ENCODE results near the gene GADL1. TPM values are rescaled to one million over a fixed set of nuclear protein-coding genes. Genes with fewer than 3 reads are reported as not detected.

GADL1 gene
- total RNA-seq, 1 experiment from 2014 or later, result not detected

DNA sequence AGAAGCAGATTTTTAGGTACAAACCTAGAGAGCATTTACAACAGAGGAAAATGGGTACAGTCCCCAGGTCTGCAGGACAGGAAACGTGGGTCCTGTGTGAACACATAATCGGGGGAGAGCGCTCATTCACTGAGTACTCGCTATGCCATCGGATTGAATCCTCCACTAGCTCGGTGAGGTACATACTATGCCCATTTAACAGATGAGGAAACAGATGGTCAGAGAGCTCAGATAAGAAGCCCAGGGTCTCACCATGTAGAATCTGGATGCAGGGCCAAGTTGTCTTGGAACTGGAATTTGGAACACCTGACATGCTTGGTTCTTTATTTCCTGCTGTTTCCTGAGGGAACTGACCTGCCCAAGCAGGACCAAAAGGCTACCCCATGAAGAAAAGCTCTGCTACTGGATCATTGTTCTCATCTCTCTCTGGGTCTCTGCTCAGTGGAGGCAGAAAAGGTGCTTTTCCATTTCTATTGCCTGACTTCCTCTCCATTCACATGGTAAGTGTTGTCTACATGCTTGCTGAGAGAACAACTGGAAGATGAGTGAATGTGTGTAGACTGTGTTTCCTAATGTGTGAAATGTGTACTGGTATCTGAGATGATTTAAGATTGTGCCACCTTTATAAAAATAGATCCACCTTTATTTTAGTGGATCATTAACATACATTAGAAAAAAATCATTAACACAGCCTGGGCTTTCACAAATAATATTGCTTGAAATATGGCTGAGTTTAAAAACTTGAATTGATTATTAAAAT lies 199.0 kb downstream of the GADL1 start:
- Histone ChIP-seq H3K36me3 (ENCODE audit: low read depth) (no peaks in the 10 kb centered on the region), H3K4me2 (no peak overlapping the region), H3F3A (ENCODE audit: insufficient read depth, low read depth) (no peaks in the 10 kb centered on the region), H3K4me1 (replicated peaks; ENCODE audit: insufficient read depth) (no peaks in the 10 kb centered on the region), H3K9me2 (ENCODE audit: insufficient read depth) (no peaks in the 10 kb centered on the region), H3K4me3 (no peak overlapping the region), H3K27ac (no peak overlapping the region), H3K9me3 (ENCODE audit: insufficient read depth, low read depth) (no peaks in the 10 kb centered on the region), H4K20me1 (ENCODE audit: insufficient read depth) (no peaks in the 10 kb centered on the region), H3K27me3 (ENCODE audit: insufficient read depth, low read depth) (no peaks in the 10 kb centered on the region), H3K79me2 (ENCODE audit: low read depth) (no peaks in the 10 kb centered on the region), H2AFZ (no peak overlapping the region)
- no peak for TF ChIP-seq EZH2 (IDR thresholded peaks at IDR 0.05; ENCODE audit: low read depth)
- TF ChIP-seq, protein P1, sequence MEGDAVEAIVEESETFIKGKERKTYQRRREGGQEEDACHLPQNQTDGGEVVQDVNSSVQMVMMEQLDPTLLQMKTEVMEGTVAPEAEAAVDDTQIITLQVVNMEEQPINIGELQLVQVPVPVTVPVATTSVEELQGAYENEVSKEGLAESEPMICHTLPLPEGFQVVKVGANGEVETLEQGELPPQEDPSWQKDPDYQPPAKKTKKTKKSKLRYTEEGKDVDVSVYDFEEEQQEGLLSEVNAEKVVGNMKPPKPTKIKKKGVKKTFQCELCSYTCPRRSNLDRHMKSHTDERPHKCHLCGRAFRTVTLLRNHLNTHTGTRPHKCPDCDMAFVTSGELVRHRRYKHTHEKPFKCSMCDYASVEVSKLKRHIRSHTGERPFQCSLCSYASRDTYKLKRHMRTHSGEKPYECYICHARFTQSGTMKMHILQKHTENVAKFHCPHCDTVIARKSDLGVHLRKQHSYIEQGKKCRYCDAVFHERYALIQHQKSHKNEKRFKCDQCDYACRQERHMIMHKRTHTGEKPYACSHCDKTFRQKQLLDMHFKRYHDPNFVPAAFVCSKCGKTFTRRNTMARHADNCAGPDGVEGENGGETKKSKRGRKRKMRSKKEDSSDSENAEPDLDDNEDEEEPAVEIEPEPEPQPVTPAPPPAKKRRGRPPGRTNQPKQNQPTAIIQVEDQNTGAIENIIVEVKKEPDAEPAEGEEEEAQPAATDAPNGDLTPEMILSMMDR (conservative IDR thresholded peaks at IDR 0.05), result no peak
- ChIA-PET POLR2A (ENCODE audit: unreplicated experiment) (no interaction called here), CTCF (interaction anchor here (0.6 kb wide), 1 partner anchor 153 kb away, joined by 5 read pairs; no protein-coding TSS in a partner anchor)
- BruUV-seq (replicated peaks), result no TSS peak
- intact Hi-C loops (cut with micrococcal nuclease; ENCODE audit: unreplicated experiment), result loop anchor here (10.0 kb wide), 1 partner anchor 351 kb away; no protein-coding TSS in a partner anchor
- no peak for DNase-seq

DNA sequence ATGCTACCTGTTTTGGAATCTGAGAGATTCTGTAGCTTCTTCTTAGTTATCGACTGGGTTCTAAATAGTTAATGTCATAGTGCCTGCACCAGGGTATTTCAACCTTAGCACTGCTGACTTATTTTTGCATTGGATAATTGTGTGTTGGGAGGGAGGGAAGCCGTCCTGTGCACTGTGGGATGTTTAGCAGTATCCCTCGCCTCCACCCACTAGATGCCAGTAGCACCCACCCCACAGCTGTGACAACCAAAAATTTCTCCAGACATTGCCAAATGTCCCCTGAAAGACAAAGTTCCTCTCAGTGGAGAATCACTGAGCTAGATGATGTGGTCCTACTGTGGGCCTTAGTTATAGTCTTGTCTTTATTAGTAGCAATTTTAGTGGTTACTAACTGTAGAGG lies 199.8 kb downstream of the GADL1 start:
- intact Hi-C loops (cut with micrococcal nuclease; ENCODE audit: unreplicated experiment), result loop anchor here (5.0 to 10.0 kb wide), 2 partner anchors 350 to 497 kb away; no protein-coding TSS in a partner anchor
- ChIA-PET CTCF (interaction anchor here (0.6 to 1.2 kb wide), 2 partner anchors 152 to 375 kb away, joined by 4 to 5 read pairs; no protein-coding TSS in a partner anchor), POLR2A (ENCODE audit: unreplicated experiment) (interaction anchor here (0.5 to 0.6 kb wide), 2 partner anchors 357 to 463 kb away, joined by 4 to 12 read pairs; no protein-coding TSS in a partner anchor)
- H3K79me2 ChIP-seq (ENCODE audit: low read depth), result no peaks in the 10 kb centered on the region
- no peaks in the 10 kb centered on the region for H3K27me3 ChIP-seq (ENCODE audit: insufficient read depth, low read depth)
- 0 out of 2 replicates have a peak, but pooled peaks cover 4% of the 10 kb centered on the region for H3K4me1 ChIP-seq (replicated peaks; ENCODE audit: insufficient read depth)
- BruUV-seq (replicated peaks), result no TSS peak
- H3K4me2 ChIP-seq, result no peak overlapping the region
- DNase-seq, result no peak
- H3F3A ChIP-seq (ENCODE audit: insufficient read depth, low read depth), result peaks cover under 1% of the 10 kb centered on the region; the same call in 1 of the 2 replicates
- H3K9me2 ChIP-seq (ENCODE audit: insufficient read depth), result no peaks in the 10 kb centered on the region
- H3K36me3 ChIP-seq (ENCODE audit: low read depth), result no peaks in the 10 kb centered on the region
- TF ChIP-seq, protein P1 (conservative IDR thresholded peaks at IDR 0.05), result no peak
- no peak for TF ChIP-seq EZH2 (IDR thresholded peaks at IDR 0.05; ENCODE audit: low read depth)
- no peak overlapping the region for H3K27ac ChIP-seq
- no peaks in the 10 kb centered on the region for H3K9me3 ChIP-seq (ENCODE audit: insufficient read depth, low read depth)
- no peak overlapping the region for H3K4me3 ChIP-seq
- no peak overlapping the region for H2AFZ ChIP-seq
- H4K20me1 ChIP-seq (ENCODE audit: insufficient read depth), result no peaks in the 10 kb centered on the region

DNA sequence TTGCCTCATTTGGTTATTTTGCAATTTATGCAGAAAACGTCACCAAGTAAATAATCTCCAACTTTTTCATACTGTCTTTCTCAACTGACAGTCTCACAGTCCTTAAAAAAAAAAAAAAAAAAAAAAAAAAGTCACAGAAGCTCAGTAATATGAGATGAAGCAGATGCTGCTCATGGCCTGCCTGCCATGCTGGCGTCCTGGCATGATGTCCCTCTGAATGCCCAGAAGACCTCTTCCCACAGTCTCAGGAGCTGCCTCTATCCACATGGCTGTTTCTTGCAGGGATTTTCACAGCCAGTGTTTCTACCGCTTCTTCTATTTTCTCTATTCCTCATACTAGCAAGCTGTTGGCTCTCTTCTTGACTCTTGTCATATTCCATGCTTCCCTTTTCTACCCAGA lies 200.3 kb downstream of the GADL1 start:
- Histone ChIP-seq H3K36me3 (ENCODE audit: low read depth) (no peaks in the 10 kb centered on the region), H2AFZ (no peak overlapping the region), H3F3A (ENCODE audit: insufficient read depth, low read depth) (peaks cover 4% of the 10 kb centered on the region; the same call in 1 of the 2 replicates), H3K27me3 (ENCODE audit: insufficient read depth, low read depth) (no peaks in the 10 kb centered on the region), H3K4me2 (no peak overlapping the region), H3K27ac (no peak overlapping the region), H3K9me3 (ENCODE audit: insufficient read depth, low read depth) (no peaks in the 10 kb centered on the region), H3K9me2 (ENCODE audit: insufficient read depth) (no peaks in the 10 kb centered on the region), H3K4me1 (replicated peaks; ENCODE audit: insufficient read depth) (peaks cover 9% of the 10 kb centered on the region; the same call in 1 of the 2 replicates), H3K79me2 (ENCODE audit: low read depth) (no peaks in the 10 kb centered on the region), H3K4me3 (no peak overlapping the region), H4K20me1 (ENCODE audit: insufficient read depth) (no peaks in the 10 kb centered on the region)
- DNase-seq, result no peak
- intact Hi-C loops (cut with micrococcal nuclease; ENCODE audit: unreplicated experiment), result loop anchor here (5.0 to 10.0 kb wide), 2 partner anchors 349 to 497 kb away; no protein-coding TSS in a partner anchor
- CTCF ChIA-PET, result interaction anchor here (1.2 kb wide), 2 partner anchors 375 to 472 kb away, joined by 4 to 8 read pairs; no protein-coding TSS in a partner anchor
- POLR2A ChIA-PET (ENCODE audit: unreplicated experiment), result interaction anchor here (0.5 to 0.6 kb wide), 2 partner anchors 357 to 462 kb away, joined by 4 to 12 read pairs; no protein-coding TSS in a partner anchor
- no peak for TF ChIP-seq EZH2 (IDR thresholded peaks at IDR 0.05; ENCODE audit: low read depth)
- TF ChIP-seq, protein P1 (conservative IDR thresholded peaks at IDR 0.05), result no peak
- BruUV-seq (replicated peaks), result no TSS peak

Measured in PC-9 (cell line).